ENCODE results near the gene MAPK4. TPM values are rescaled to one million over a fixed set of nuclear protein-coding genes. Genes with fewer than 3 reads are reported as not detected.

The MAPK4 gene
- total RNA-seq, 2 donors from 2014 or later = 2.0 to 3.8 TPM

- no peak overlapping the region for H3K4me3 Mint-ChIP-seq
- Histone ChIP-seq H3K9ac (ENCODE audit: extremely low read depth, low read length, poor library complexity, severe bottlenecking) (no peak overlapping the region), H3K4me1 (ENCODE audit: control insufficient read depth, insufficient read depth, low read length) (no peaks in the 10 kb centered on the region), H3K4me3 (ENCODE audit: low read length) (no peak overlapping the region), H3K9me3 (ENCODE audit: control insufficient read depth, low read length) (no peaks in the 10 kb centered on the region), H3K27ac (ENCODE audit: low read depth, low read length) (no peak overlapping the region), H3K27me3 (ENCODE audit: control insufficient read depth, insufficient read depth, low read length, poor library complexity, severe bottlenecking) (no peaks in the 10 kb centered on the region), H3K36me3 (ENCODE audit: control insufficient read depth, insufficient read depth, low read length) (no peaks in the 10 kb centered on the region)
- H3K27ac Mint-ChIP-seq = no peak overlapping the region
- no peaks in the 10 kb centered on the region for H3K36me3 Mint-ChIP-seq (ENCODE audit: low read depth)
- peaks cover 20% of the 10 kb centered on the region for H3K4me1 Mint-ChIP-seq
- TF ChIP-seq CTCF (conservative IDR thresholded peaks at IDR 0.05) = no peak
- 94 to 96% methylated on average over 3 to 7 of the region's 7 CpGs for WGBS, 2 experiments (ENCODE audit: insufficient coverage in 1 of 2, insufficient read length in 1 of 2)
- no peaks in the 10 kb centered on the region for H3K27me3 Mint-ChIP-seq (ENCODE audit: insufficient read depth)
- peaks cover 2% of the 10 kb centered on the region for H3K9me3 Mint-ChIP-seq
- no peak for DNase-seq
Observed at GRCh38 chr18:50738098-50738757, 178.3 kb downstream of the MAPK4 start.

GRCh38 chr18:50742952-50743351, 183.1 kb downstream of the MAPK4 start:
- Histone ChIP-seq H3K27ac (ENCODE audit: low read depth, low read length) (no peak overlapping the region), H3K9me3 (ENCODE audit: control insufficient read depth, low read length) (peaks cover 12% of the 10 kb centered on the region), H3K4me3 (ENCODE audit: low read length) (no peak overlapping the region), H3K9ac (ENCODE audit: extremely low read depth, low read length, poor library complexity, severe bottlenecking) (no peak overlapping the region), H3K4me1 (ENCODE audit: control insufficient read depth, insufficient read depth, low read length) (no peaks in the 10 kb centered on the region), H3K27me3 (ENCODE audit: control insufficient read depth, insufficient read depth, low read length, poor library complexity, severe bottlenecking) (no peaks in the 10 kb centered on the region), H3K36me3 (ENCODE audit: control insufficient read depth, insufficient read depth, low read length) (no peaks in the 10 kb centered on the region)
- Mint-ChIP-seq H3K4me1 (peaks cover 17% of the 10 kb centered on the region), H3K27me3 (ENCODE audit: insufficient read depth) (no peaks in the 10 kb centered on the region), H3K27ac (no peak overlapping the region), H3K4me3 (no peak overlapping the region), H3K9me3 (peaks cover 15% of the 10 kb centered on the region), H3K36me3 (ENCODE audit: low read depth) (no peaks in the 10 kb centered on the region)
- TF ChIP-seq CTCF (conservative IDR thresholded peaks at IDR 0.05) = no peak
- DNase-seq = no peak

GRCh38 chr18:50744253-50744652, 184.4 kb downstream of the MAPK4 start:
- Histone ChIP-seq H3K4me1 (ENCODE audit: control insufficient read depth, insufficient read depth, low read length) (peaks cover 6% of the 10 kb centered on the region), H3K4me3 (ENCODE audit: low read length) (no peak overlapping the region), H3K9ac (ENCODE audit: extremely low read depth, low read length, poor library complexity, severe bottlenecking) (no peak overlapping the region), H3K27me3 (ENCODE audit: control insufficient read depth, insufficient read depth, low read length, poor library complexity, severe bottlenecking) (no peaks in the 10 kb centered on the region), H3K9me3 (ENCODE audit: control insufficient read depth, low read length) (peaks cover 13% of the 10 kb centered on the region), H3K36me3 (ENCODE audit: control insufficient read depth, insufficient read depth, low read length) (no peaks in the 10 kb centered on the region), H3K27ac (ENCODE audit: low read depth, low read length) (no peak overlapping the region)
- H3K36me3 Mint-ChIP-seq (ENCODE audit: low read depth) = no peaks in the 10 kb centered on the region
- H3K27ac Mint-ChIP-seq = no peak overlapping the region
- 96 to 98% methylated on average over 4 of the region's 4 CpGs for WGBS, 2 experiments (ENCODE audit: insufficient coverage in 1 of 2, insufficient read length in 1 of 2)
- DNase-seq = no peak
- peaks cover 19% of the 10 kb centered on the region for H3K9me3 Mint-ChIP-seq
- TF ChIP-seq CTCF (conservative IDR thresholded peaks at IDR 0.05) = no peak
- no peak overlapping the region for H3K4me3 Mint-ChIP-seq
- peaks cover 30% of the 10 kb centered on the region for H3K4me1 Mint-ChIP-seq
- H3K27me3 Mint-ChIP-seq (ENCODE audit: insufficient read depth) = no peaks in the 10 kb centered on the region

All from endodermal cell (in vitro differentiated cells).